ENCODE measurements around the gene PSME3.

PSME3 gene, protein sequence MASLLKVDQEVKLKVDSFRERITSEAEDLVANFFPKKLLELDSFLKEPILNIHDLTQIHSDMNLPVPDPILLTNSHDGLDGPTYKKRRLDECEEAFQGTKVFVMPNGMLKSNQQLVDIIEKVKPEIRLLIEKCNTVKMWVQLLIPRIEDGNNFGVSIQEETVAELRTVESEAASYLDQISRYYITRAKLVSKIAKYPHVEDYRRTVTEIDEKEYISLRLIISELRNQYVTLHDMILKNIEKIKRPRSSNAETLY

GRCh38 chr17:42832934-42833766, at the start of gene PSME3:
TSS of gene PSME3 (plus strand) at chr17:42833397. CDS start at chr17:42833632, 235 bp downstream.
- peak; percentile 90 for DNase-seq

DNA sequence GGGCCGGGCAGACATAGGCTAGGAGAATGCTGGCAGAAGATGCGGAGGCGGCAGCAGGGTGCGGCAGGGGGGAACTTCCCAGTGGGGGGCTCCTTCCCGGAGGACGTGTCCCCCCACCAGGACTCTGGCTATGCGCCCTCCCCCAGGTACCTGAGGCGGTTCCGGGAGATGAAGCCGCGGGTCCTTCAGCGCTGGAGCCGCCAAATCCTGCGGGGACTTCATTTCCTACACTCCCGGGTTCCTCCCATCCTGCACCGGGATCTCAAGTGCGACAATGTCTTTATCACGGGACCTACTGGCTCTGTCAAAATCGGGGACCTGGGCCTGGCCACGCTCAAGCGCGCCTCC, 49.4 kb upstream of the PSME3 start:
- DNase-seq: no peak

DNA sequence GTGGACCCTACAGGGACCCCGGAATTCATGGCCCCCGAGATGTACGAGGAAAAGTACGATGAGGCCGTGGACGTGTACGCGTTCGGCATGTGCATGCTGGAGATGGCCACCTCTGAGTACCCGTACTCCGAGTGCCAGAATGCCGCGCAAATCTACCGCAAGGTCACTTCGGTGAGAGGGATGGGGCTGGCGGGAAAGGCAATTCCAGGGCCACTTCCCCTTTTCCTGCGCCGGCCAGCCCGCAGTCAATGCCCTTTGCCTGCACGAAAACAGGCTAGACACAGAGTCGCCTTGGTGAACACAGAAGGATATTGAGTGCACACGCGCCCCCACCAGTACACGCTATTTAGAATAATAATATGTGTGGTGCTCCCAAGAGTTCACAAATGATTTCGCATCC, 48.8 kb upstream of the PSME3 start:
- DNase-seq: no peak

- no peak for DNase-seq
Measured at GRCh38 chr17:42784811-42785592, 48.2 kb upstream of the PSME3 start.

GRCh38 chr17:42787266-42787665, 45.9 kb upstream of the PSME3 start:
- no peak for DNase-seq

- no peak for DNase-seq
Measured at GRCh38 chr17:42791948-42792347, 41.2 kb upstream of the PSME3 start.

- DNase-seq: no peak
Measured at GRCh38 chr17:42792545-42792944, 40.7 kb upstream of the PSME3 start.

DNA sequence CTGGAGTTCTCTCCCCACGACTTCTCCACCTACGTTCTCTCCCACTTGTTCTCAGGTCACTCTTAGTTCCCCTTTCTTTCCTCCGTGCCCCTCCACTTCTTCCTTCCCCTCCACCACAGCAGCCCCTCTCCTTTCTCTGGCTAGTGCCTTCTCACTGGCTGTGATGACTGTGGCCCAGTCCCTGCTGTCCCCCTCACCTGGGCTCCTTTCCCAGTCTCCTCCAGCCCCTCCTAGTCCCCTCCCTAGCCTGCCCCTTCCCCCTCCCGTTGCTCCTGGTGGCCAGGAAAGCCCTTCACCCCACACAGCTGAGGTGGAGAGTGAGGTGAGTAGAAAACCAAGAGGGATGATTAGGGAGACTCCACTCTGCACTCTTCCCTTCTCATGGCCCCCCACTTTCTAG, 38.1 kb upstream of the PSME3 start:
- DNase-seq: no peak

GRCh38 chr17:42795465-42795864, 37.7 kb upstream of the PSME3 start:
- no peak for DNase-seq

DNA sequence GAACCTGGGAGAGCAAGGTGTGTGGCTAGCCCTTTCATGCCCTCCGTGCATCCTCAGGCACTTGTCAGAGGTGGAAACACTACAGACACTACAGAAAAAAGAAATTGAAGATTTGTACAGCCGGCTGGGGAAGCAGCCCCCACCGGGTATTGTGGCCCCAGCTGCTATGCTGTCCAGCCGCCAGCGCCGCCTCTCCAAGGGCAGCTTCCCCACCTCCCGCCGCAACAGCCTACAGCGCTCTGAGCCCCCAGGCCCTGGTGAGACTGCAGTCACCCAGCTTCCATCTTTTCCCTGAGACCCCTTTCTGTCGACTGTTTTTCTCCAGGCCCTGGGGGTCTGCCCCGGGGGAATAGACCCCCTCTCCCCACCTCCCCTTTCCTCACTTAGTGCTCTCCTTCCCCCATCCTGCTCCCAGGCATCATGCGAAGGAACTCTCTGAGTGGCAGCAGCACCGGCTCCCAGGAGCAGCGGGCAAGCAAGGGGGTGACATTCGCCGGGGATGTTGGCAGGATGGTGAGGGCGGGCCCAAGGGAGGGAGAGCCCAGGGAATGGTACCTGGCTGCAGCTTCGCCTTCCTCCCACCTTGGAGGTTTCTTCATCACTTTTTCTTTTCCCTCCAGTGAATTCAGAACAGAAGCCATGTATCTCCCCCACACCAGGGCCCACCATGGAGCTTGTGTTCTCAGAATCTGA, 37.0 kb upstream of the PSME3 start:
- no peak for DNase-seq

DNA sequence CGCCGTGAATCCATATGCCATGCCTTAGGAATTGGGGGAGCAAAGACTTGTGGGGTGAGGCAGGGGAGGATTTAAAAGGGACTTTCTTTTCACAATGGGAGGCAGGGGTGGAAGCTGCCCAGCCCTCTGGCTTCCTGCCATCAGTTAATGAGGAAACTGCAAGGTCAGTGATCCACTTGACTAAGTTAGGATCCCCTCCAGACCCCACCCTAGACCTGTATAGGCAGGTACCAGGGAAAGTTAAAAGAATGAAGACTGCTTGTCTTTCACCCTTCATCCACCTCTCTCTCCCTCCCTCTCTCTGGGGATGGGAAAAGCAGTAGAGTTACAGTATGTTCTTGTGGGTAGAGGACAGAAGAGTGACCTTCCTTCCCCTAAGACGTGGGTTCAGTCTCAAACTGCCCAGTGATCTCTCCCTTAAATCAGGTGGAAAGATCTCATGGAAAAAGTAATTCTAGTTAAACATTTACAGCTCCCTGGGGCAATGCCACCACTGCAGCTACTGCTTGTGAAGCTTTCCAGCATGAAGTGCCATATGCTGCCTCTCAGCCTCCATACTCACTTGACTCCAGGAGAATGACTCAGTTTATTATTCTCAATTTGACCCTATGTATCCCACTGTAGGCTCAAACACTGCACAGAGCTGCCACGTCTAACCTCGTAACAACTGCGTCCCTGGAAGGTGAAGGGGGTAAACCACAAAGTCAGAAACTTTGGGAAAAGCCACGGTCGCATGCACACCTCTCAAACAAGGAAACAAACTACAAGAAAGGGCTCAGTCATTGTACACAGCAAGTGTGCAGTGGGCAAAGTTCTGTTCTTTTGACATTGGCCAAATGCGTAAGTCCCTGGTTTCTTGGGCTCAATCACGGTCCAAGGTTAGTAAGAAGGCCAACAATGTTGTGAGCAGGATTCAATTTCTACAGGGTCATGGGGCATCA, 35.9 kb upstream of the PSME3 start:
- no peak for DNase-seq

- DNase-seq: no peak
Measured at GRCh38 chr17:42798011-42798382, 35.2 kb upstream of the PSME3 start.

GRCh38 chr17:42798383-42799380, 34.5 kb upstream of the PSME3 start, which contains the start of the genes CNTD1 and COA3:
TSS of gene CNTD1 (plus strand) at chr17:42798861. CDS start at chr17:42799068, 207 bp downstream.
TSS of gene COA3 (minus strand) at chr17:42798704. CDS start at chr17:42798681, 23 bp downstream.
- DNase-seq: peak; percentile 83

DNA sequence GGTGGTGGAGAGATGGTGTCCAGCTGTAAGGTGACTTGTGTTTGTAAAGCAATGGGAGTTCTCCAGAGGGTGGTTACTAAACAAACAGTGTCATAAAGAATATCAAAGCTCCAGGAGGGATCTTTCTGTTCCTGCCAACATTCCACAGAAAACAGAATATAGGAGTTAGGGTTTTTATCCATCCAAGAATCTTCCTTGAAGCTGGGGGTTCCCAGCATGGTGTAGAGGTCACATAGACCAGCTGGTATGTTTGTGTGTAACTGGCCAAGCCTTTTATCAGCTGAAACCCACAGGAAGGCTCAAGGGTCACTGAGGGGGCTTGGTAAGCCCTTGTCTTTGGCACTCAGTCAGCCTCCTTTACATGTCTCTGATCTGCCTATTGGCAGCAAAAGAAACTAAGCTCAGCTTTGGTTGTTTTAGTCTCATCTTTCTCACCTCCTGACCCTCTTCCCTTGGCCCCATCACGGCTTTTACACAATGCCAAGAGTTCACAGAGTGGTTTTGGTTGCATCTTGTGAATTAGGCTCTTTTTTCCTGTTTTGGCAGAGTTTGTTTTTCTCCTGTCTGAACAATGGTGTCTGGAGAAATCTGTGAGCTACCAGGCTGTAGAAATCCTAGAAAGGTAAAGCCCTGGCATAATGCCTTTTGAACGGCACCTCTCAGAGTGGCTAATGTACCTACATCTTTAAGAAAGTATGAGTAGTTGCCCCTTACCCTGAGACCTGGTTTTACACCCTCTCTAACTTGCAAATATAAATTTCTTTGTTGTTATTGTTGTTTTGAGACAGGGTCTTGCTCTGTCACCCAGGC, 29.9 kb upstream of the PSME3 start:
- DNase-seq: no peak

DNA sequence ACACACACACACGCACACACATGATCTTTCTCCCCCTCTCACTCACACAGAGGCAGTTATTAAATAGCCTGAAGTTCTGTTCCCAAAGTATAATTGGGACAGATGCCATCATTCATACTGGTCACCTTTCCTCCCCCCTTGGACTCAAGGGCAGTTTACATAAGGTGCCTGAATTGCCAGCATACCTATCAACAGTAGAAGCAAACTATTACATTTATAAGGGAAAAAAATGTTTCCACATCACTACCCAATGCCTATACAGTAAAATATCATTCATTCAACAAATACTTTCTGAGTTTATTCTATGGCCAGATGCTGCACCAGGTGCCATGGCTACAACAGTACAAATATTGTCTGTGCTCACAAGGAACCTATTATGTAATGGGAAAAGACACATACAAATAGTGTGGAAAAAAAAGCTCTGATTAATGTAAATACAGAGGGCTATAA, 28.3 kb upstream of the PSME3 start:
- DNase-seq: no peak

GRCh38 chr17:42806249-42806648, 26.9 kb upstream of the PSME3 start:
- no peak for DNase-seq

GRCh38 chr17:42809250-42809649, 23.9 kb upstream of the PSME3 start:
- no peak for DNase-seq

DNA sequence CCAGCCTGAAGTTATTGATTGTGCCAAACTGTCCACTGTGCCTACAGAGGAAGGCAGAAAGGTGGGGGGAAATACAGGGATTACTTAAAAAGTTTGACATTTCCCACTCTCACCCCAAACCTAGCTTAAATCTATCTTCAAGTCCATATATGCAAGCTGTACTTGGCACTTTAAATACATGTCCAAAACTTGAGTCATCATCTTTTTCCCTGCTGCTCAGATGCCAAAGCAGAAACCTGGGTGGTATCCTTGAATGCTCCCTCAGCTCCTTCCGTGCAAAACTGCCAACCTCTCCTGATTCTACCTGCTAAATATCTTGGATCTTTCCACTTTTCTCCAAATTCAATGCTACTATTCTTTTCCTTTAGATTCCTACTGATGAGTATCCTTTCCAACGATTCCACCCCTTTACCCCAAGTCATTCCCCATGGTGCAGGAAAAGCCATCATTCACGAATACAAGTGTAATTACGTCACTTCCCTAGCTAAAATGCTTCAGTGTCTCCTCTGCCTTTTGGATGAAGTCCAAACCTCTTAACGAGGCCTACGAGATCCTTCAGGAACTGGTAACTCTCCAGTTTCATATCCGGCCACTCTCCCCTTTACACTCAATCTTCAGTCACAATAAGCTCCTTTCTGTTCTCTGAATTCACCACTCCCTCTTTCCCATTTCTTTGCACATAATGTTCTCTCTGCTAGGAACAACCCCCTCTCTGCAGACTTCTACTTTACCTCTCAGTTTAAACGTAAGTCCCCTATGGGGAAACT, 18.4 kb upstream of the PSME3 start:
- no peak for DNase-seq

DNA sequence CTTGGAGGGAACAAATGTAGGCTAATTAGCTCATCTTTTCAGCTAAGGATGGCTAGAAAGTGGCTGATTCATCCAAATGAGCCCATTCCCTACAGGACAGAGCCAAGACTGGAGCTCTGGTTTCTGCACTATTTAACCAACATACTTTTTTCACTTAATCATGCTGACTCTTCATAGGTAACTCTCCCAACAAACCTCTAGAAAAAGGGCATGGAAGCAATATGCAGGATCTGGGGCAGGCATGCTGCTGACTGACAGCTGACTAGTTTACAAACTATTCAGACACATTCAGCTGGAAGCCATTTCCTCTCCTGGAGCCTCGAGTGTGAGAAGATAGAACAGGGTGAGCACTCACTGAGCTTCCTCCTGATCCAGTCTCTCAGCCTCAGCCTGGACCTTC, 15.3 kb upstream of the PSME3 start:
- no peak for DNase-seq

Data from stimulated activated CD4-positive, alpha-beta T cell treated with anti-CD3 and anti-CD28 coated beads, Interleukin-4, amount 100 ng/mL, for 24 hours (primary cell).